ENCODE results near the gene ERC1. TPM values are rescaled to one million over a fixed set of nuclear protein-coding genes. Genes with fewer than 3 reads are reported as not detected.
"Not testable (repeated sequence)": the region's sequence is repeated elsewhere in the genome, so short reads cannot be mapped to it uniquely, and the experiment has no call there.

Gene ERC1
- total and polyA plus RNA-seq, 2 donors (not counting 3 experiments of a cell fraction or from before 2014, with no cell fraction given) = 11.7 to 66.1 TPM

GRCh38 chr12:1355396-1355795, 364.4 kb downstream of the ERC1 start:
- Histone ChIP-seq H4K20me1 (replicated peaks; ENCODE audit: control insufficient read depth, extremely low read depth, insufficient read depth, low read length) (no peaks in the 10 kb centered on the region), H3K4me2 (ENCODE audit: insufficient read depth, low read length) (no peak overlapping the region), H3K36me3 (ENCODE audit: control insufficient read depth in 2 of 2, extremely low read depth in 1 of 2, insufficient read depth in 2 of 2, low read length in 2 of 2) (no peaks in the 10 kb centered on the region), H3K9ac (replicated peaks; ENCODE audit: extremely low read depth, insufficient read depth, low read length) (no peak overlapping the region), H3K27ac (ENCODE audit: insufficient read depth, low read depth, low read length) (no peak overlapping the region), H2AFZ (ENCODE audit: low read depth, low read length) (no peak overlapping the region), H3K4me1 (ENCODE audit: control insufficient read depth, extremely low read depth, insufficient read depth, low read length) (peaks cover 3% of the 10 kb centered on the region), H3K9me3 (replicated peaks; ENCODE audit: control insufficient read depth, insufficient read depth, low read length) (no peaks in the 10 kb centered on the region), H3K9me1 (replicated peaks; ENCODE audit: control insufficient read depth, extremely low read depth, insufficient read depth, low read length) (peaks cover 2% of the 10 kb centered on the region), H3K27me3 (ENCODE audit: control insufficient read depth in 2 of 2, insufficient read depth in 2 of 2, low read length in 2 of 2) (no peaks in the 10 kb centered on the region), H3K4me3 (replicated peaks in 1 of 3; ENCODE audit: insufficient read depth in 1 of 3, low read depth in 1 of 3, low read length in 3 of 3) (no peak overlapping the region), H3K79me2 (ENCODE audit: control insufficient read depth, insufficient read depth, low read length) (no peaks in the 10 kb centered on the region)
- POLR2A ChIA-PET = interaction anchor here (0.5 kb wide), 1 partner anchor 31 kb away, joined by 4 read pairs; no protein-coding TSS in a partner anchor
- TF ChIP-seq EZH2 (IDR thresholded peaks at IDR 0.05; ENCODE audit: borderline replicate concordance, low read depth, low read length, severe bottlenecking) (no peak), GATA2 (IDR thresholded peaks at IDR 0.05; ENCODE audit: insufficient read depth, insufficient read length, low read depth, low read length) (no peak), FOS (IDR thresholded peaks at IDR 0.05; ENCODE audit: borderline replicate concordance, insufficient read depth, low read length) (no peak), JUN (IDR thresholded peaks at IDR 0.05; ENCODE audit: borderline replicate concordance, insufficient read depth, insufficient read length, low read depth) (no peak), POLR2AphosphoS5 (IDR thresholded peaks at IDR 0.05; ENCODE audit: insufficient read depth, low read depth, low read length) (no peak), MAX (IDR thresholded peaks at IDR 0.05; ENCODE audit: insufficient read depth, insufficient read length) (no peak), POLR2A (IDR thresholded peaks at IDR 0.05; ENCODE audit: low read depth, low read length) (no peak), MYC (IDR thresholded peaks at IDR 0.05; ENCODE audit: low read depth, low read length) (no peak)
- TF ChIP-seq, protein P1, sequence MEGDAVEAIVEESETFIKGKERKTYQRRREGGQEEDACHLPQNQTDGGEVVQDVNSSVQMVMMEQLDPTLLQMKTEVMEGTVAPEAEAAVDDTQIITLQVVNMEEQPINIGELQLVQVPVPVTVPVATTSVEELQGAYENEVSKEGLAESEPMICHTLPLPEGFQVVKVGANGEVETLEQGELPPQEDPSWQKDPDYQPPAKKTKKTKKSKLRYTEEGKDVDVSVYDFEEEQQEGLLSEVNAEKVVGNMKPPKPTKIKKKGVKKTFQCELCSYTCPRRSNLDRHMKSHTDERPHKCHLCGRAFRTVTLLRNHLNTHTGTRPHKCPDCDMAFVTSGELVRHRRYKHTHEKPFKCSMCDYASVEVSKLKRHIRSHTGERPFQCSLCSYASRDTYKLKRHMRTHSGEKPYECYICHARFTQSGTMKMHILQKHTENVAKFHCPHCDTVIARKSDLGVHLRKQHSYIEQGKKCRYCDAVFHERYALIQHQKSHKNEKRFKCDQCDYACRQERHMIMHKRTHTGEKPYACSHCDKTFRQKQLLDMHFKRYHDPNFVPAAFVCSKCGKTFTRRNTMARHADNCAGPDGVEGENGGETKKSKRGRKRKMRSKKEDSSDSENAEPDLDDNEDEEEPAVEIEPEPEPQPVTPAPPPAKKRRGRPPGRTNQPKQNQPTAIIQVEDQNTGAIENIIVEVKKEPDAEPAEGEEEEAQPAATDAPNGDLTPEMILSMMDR (IDR thresholded peaks at IDR 0.05; ENCODE audit: extremely low read depth in 1 of 2, insufficient read depth in 1 of 2, low read depth in 1 of 2, low read length in 2 of 2) = no peak
- BruUV-seq (replicated peaks) = no TSS peak
- dilution Hi-C loops (cut with MboI; ENCODE audit: extremely low pct_ligation_motif_present, low sequenced_read_pairs) = no loop called here
- FAIRE-seq (no peak), DNase-seq (ENCODE audit: low read depth, low spot score) (no peak)
- intact Hi-C loops (cut with micrococcal nuclease) = no loop called here
- CTCF ChIA-PET = interaction anchor here (1.0 to 2.0 kb wide), 2 partner anchors 238 to 239 kb away, joined by 3 to 10 read pairs; no protein-coding TSS in a partner anchor

DNA sequence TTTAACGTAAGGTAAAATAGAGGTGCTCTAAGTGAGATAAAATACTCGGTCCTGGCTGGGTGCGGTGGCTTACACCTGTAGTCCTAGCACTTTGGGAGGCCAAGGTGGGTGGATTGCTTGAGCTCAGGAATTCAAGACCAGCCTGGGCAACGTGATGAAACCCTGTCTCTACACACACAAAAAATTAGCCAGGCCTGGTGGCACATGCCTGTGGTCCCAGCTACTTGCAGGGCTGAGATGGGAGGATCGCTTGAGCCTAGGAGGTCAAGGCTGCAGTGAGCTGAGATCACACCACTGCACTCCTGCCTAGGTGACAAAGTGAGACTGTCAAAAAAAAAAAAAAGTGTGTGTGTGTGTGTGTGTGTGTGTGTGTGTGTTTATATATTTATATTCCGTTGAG, 364.8 kb downstream of the ERC1 start:
- intact Hi-C loops (cut with micrococcal nuclease); H3K9ac ChIP-seq (replicated peaks; ENCODE audit: extremely low read depth, insufficient read depth, low read length); H4K20me1 ChIP-seq (replicated peaks; ENCODE audit: control insufficient read depth, extremely low read depth, insufficient read depth, low read length); H3K4me1 ChIP-seq (ENCODE audit: control insufficient read depth, extremely low read depth, insufficient read depth, low read length); H3K36me3 ChIP-seq (ENCODE audit: control insufficient read depth in 2 of 2, extremely low read depth in 1 of 2, insufficient read depth in 2 of 2, low read length in 2 of 2); DNase-seq (ENCODE audit: low read depth, low spot score); H3K4me2 ChIP-seq (ENCODE audit: insufficient read depth, low read length); H2AFZ ChIP-seq (ENCODE audit: low read depth, low read length); H3K79me2 ChIP-seq (ENCODE audit: control insufficient read depth, insufficient read depth, low read length); H3K27me3 ChIP-seq (ENCODE audit: control insufficient read depth in 2 of 2, insufficient read depth in 2 of 2, low read length in 2 of 2); BruUV-seq (replicated peaks); dilution Hi-C loops (cut with MboI; ENCODE audit: extremely low pct_ligation_motif_present, low sequenced_read_pairs); H3K9me1 ChIP-seq (replicated peaks; ENCODE audit: control insufficient read depth, extremely low read depth, insufficient read depth, low read length); FAIRE-seq; H3K4me3 ChIP-seq (replicated peaks in 1 of 3; ENCODE audit: insufficient read depth in 1 of 3, low read depth in 1 of 3, low read length in 3 of 3); H3K27ac ChIP-seq (ENCODE audit: insufficient read depth, low read depth, low read length); H3K9me3 ChIP-seq (replicated peaks; ENCODE audit: control insufficient read depth, insufficient read depth, low read length): not testable (repeated sequence)
- CTCF ChIA-PET = interaction anchor here (0.6 to 2.0 kb wide), 6 partner anchors 37 to 263 kb away, joined by 3 to 10 read pairs (median 3); no protein-coding TSS in a partner anchor
- POLR2A ChIA-PET = interaction anchor here (0.5 kb wide), 1 partner anchor 30 kb away, joined by 4 read pairs; no protein-coding TSS in a partner anchor
